T-helper 9 cell (primary cell): Measurements from ENCODE around the gene CCDC13.

ENCODE experiments used
- DNase-seq: peaks from one replicate; pipeline ENCODE4 v3.0.0-alpha.2; 2020

Gene CCDC13

GRCh38 chr3:42732196-42732828 is 40.7 kb downstream of the CCDC13 start:
- DNase-seq, result no peak

DNA sequence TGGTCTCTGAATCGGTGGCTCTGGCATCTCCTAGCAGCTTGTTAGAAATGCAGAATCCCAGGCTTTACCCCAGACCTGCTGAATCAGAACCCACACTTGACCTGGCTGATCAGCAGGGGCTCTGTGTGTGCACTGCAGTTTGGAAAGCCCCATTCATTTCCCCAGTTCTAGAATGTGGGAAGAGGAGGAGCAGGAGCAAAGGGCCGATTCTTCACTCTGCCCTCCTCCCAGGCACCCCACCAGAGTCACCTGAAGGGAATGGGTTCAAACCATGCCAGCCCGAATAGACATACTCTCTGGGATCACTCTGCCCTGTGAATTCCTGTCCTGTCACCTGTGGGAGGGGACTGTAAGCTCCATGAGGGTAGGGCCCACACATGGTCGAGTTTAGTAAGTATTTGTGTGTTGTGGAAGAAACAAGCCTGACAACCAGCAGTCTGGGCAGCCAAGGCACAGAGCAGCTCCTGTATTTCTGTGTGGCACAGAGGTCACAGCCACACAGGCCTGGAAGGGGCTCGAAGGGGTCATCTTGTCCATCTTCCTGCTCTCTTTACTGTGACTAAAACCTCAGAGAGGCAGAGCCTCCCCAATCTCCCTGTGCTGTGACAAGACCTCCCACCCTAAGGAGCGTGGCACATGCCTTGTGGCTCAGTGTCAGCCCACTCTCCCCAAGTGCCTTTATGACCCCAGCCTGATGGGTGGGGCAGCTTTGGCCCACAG is 41.4 kb downstream of the CCDC13 start:
- no peak for DNase-seq

- no peak for DNase-seq
Measured at GRCh38 chr3:42730706-42731420, 42.2 kb downstream of the CCDC13 start.

- no peak for DNase-seq
Measured at GRCh38 chr3:42730294-42730693, 42.8 kb downstream of the CCDC13 start.

- no peak for DNase-seq
Measured at GRCh38 chr3:42729404-42730145, 43.5 kb downstream of the CCDC13 start.

DNA sequence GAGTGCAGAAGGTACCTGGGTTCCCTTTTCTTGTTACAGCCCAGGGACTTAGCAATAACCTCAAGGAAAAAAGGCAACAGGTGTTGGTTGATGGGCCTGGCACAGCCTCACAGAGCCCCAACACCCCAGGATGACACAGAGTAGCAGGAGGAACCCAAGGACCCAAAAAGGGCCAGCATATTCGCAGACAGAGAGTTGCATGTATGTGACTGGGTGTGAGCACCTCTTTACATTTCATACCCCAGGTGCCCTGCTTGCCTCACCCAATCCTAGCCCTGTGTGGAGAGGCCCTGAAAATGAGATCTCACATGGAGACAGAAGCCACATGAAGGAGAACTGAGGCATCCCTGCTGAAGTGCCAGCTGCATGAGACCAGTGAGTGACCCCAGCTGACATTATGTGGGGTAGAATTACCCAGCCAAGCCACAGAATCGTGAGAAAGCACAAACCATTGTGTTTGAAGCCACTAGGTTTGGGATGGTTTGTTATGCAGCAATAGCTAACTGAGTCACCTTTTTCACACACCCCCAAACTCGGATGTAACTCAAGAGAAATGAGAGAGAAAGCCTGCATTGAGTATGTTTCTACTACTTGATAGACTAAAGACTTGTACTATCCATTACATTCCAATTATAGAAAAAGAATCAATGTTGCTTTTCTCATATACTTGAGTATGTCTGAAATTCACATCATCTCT is 44.2 kb downstream of the CCDC13 start:
- no peak for DNase-seq

GRCh38 chr3:42728056-42728455 is 45.0 kb downstream of the CCDC13 start:
- no peak for DNase-seq

DNA sequence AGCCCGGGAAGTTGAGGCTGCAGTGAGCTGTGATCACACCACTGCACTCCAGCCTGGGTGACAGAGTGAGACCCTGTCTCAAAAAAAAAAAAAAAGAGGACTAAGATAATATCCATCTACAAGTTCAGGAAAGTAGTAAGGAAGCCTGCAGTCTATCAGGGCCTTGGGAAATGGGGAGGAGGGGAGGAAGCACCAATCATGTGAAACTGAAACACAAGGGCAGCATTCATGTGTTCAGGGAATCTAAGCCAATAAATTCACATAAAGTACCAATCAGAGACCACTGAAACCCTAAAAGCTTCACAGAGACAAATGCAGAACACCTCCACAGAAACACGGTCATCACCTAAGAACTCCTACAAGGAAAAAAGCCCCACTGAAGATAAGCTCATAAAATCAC is 47.6 kb downstream of the CCDC13 start:
- no peak for DNase-seq

DNA sequence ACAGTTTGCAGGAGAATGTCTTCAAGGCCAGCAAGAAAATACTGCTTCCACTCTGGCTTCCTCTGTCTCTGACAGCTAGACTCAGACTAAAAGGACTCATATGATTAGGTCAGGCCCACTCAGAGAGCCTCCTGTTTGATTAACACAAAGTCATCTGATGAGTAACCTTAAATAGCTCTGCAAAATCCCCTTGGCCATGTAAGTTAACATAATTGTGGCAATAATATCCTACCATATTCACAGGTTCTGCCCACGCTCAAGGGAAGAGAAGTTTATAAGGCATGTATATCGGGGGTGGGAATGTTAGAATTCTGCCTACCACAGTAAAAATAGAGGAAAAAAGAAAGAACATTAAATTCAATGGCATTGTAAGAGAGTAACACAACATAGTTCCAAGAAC is 49.8 kb downstream of the CCDC13 start:
- no peak for DNase-seq
